H9 (cell line): ENCODE measurements around the gene RNASE7. TPM values are rescaled to one million over a fixed set of nuclear protein-coding genes. Genes with fewer than 3 reads are reported as not detected.

Experiments
- DNase-seq: peaks from one replicate; pipeline ENCODE4 v3.0.0-alpha.2; 2017
- H2AFZ ChIP-seq: one replicate; pipeline ENCODE4 v1.6.1; 2013; ENCODE audit warnings: mild to moderate bottlenecking, low read length, control low read depth, moderate library complexity
- H2AK5ac ChIP-seq: 2 replicates; pipeline ENCODE4 v1.6.1; 2013; ENCODE audit warnings: low read length, control low read depth, mixed read lengths; ENCODE audit not compliant: insufficient read length
- H2BK120ac ChIP-seq: one replicate; pipeline ENCODE4 v1.6.1; 2013; ENCODE audit warnings: low read depth, mild to moderate bottlenecking, low read length, control low read depth, inconsistent platforms; ENCODE audit not compliant: poor library complexity, severe bottlenecking
- H2BK12ac ChIP-seq: 2 replicates; pipeline ENCODE4 v1.6.1; 2013; ENCODE audit warnings: low read length, control low read depth, mixed read lengths, low read depth; ENCODE audit not compliant: insufficient read length
- H2BK15ac ChIP-seq: 2 replicates; pipeline ENCODE4 v1.6.1; 2013; ENCODE audit warnings: low read depth, low read length, control low read depth
- H2BK20ac ChIP-seq: one replicate; pipeline ENCODE4 v1.6.1; 2013; ENCODE audit warnings: low read depth, mild to moderate bottlenecking, low read length, control low read depth, inconsistent platforms; ENCODE audit not compliant: poor library complexity, severe bottlenecking
- H2BK5ac ChIP-seq: 2 replicates; pipeline ENCODE4 v1.6.1; 2013; ENCODE audit warnings: low read length, control low read depth, mixed read lengths; ENCODE audit not compliant: insufficient read length
- H3K14ac ChIP-seq: 2 replicates; pipeline ENCODE4 v1.6.1; 2013; ENCODE audit warnings: low read length, control low read depth; ENCODE audit not compliant: insufficient read depth
- H3K18ac ChIP-seq: 2 replicates; pipeline ENCODE4 v1.6.1; 2013; ENCODE audit warnings: low read depth, mild to moderate bottlenecking, mixed read lengths, low read length, control low read depth; ENCODE audit not compliant: insufficient read length
- H3K23ac ChIP-seq: 2 replicates; pipeline ENCODE4 v1.6.1; 2013; ENCODE audit warnings: low read length, control low read depth, mixed read lengths, low read depth; ENCODE audit not compliant: insufficient read length
- H3K23me2 ChIP-seq: 2 replicates; pipeline ENCODE4 v1.6.1; 2013; ENCODE audit warnings: low read depth, mild to moderate bottlenecking, mixed read lengths, low read length, control low read depth; ENCODE audit not compliant: insufficient read length, poor library complexity, severe bottlenecking
- H3K27ac ChIP-seq: 2 replicates; pipeline ENCODE4 v1.5.1; 2013; ENCODE audit warnings: low read length, control low read depth, mixed read lengths, low read depth; ENCODE audit not compliant: insufficient read length
- H3K27me3 ChIP-seq: 2 replicates; pipeline ENCODE4 v1.6.1; 2013; ENCODE audit warnings: low read length, control low read depth, inconsistent platforms; ENCODE audit not compliant: insufficient read depth
- H3K4ac ChIP-seq: 2 replicates; pipeline ENCODE4 v1.6.1; 2013; ENCODE audit warnings: low read depth, mild to moderate bottlenecking, control low read depth, inconsistent platforms, low read length, moderate library complexity
- H3K4me1 ChIP-seq: 2 replicates; pipeline ENCODE4 v1.6.1; 2013; ENCODE audit warnings: low read length, control low read depth, inconsistent platforms; ENCODE audit not compliant: insufficient read depth
- H3K4me2 ChIP-seq: 2 replicates; pipeline ENCODE4 v1.6.1; 2013; ENCODE audit warnings: low read length, control low read depth, mixed read lengths; ENCODE audit not compliant: insufficient read length, insufficient read depth
- H3K56ac ChIP-seq: 2 replicates; pipeline ENCODE4 v1.6.1; 2013; ENCODE audit warnings: low read depth, mild to moderate bottlenecking, mixed read lengths, low read length, control low read depth; ENCODE audit not compliant: insufficient read length
- H3K79me1 ChIP-seq: 2 replicates; pipeline ENCODE4 v1.6.1; 2013; ENCODE audit warnings: low read depth, mild to moderate bottlenecking, moderate library complexity, low read length, control low read depth, inconsistent platforms; ENCODE audit not compliant: insufficient read depth, poor library complexity, severe bottlenecking
- H3K79me2 ChIP-seq: 2 replicates; pipeline ENCODE4 v1.6.1; 2013; ENCODE audit warnings: low read length, control low read depth, inconsistent platforms; ENCODE audit not compliant: insufficient read depth
- H3K9ac ChIP-seq: 2 replicates; pipeline ENCODE4 v1.6.1; 2013; ENCODE audit warnings: low read length, control low read depth, mixed read lengths; ENCODE audit not compliant: insufficient read length; ENCODE audit errors: extremely low read depth
- H3K9me3 ChIP-seq: one replicate; pipeline ENCODE4 v1.6.1; 2013; ENCODE audit warnings: low read depth, low read length, inconsistent platforms; ENCODE audit not compliant: control insufficient read depth
- H3T11ph ChIP-seq: one replicate; pipeline ENCODE4 v1.6.1; 2013; ENCODE audit warnings: mild to moderate bottlenecking, low read length, control low read depth, inconsistent platforms
- H4K20me1 ChIP-seq: one replicate; pipeline ENCODE4 v1.6.1; 2013; ENCODE audit not compliant: control insufficient read depth, insufficient read length, insufficient read depth
- H4K5ac ChIP-seq: 2 replicates; pipeline ENCODE4 v1.6.1; 2013; ENCODE audit warnings: low read depth, mild to moderate bottlenecking, mixed read lengths, low read length, control low read depth; ENCODE audit not compliant: insufficient read length
- H4K8ac ChIP-seq: replicated peaks from 2 replicates; pipeline ENCODE4 v1.6.1; 2013; ENCODE audit warnings: low read length, control low read depth, mixed read lengths, low read depth; ENCODE audit not compliant: insufficient read length
- H4K91ac ChIP-seq: 2 replicates; pipeline ENCODE4 v1.6.1; 2013; ENCODE audit warnings: low read depth, mild to moderate bottlenecking, moderate library complexity, mixed read lengths, low read length, control low read depth; ENCODE audit not compliant: insufficient read length
- H3K27ac Mint-ChIP-seq, 3 experiments: 2 replicates in 2 of 3; 3 replicates in 1 of 3; pipeline ENCODE4 v1.8.0; 2020 to 2021; ENCODE audit warnings: mixed read lengths in 3 of 3, mild to moderate bottlenecking in 1 of 3, moderate library complexity in 1 of 3
- H3K27me3 Mint-ChIP-seq: 2 replicates; pipeline ENCODE4 v1.8.0; 2021; ENCODE audit warnings: low read depth, mild to moderate bottlenecking, moderate library complexity, mixed read lengths
- H3K36me3 Mint-ChIP-seq, 3 experiments: 2 replicates in 2 of 3; 3 replicates in 1 of 3; pipeline ENCODE4 v1.8.0; 2020 to 2021; ENCODE audit warnings: low read depth in 3 of 3, mixed read lengths in 3 of 3; ENCODE audit not compliant: insufficient read depth in 1 of 3
- H3K4me1 Mint-ChIP-seq, 2 experiments: 2 replicates each; pipeline ENCODE4 v1.8.0; 2020; ENCODE audit warnings: mixed read lengths in 2 of 2
- H3K4me3 Mint-ChIP-seq, 2 experiments: 2 replicates in 1 of 2; 3 replicates in 1 of 2; pipeline ENCODE4 v1.8.0; 2020 to 2021; ENCODE audit warnings: mild to moderate bottlenecking in 2 of 2, mixed read lengths in 2 of 2, moderate library complexity in 1 of 2
- H3K9me3 Mint-ChIP-seq, 2 experiments: 2 replicates in 1 of 2; 3 replicates in 1 of 2; pipeline ENCODE4 v1.8.0; 2020; ENCODE audit warnings: mild to moderate bottlenecking in 2 of 2, mixed read lengths in 2 of 2, moderate library complexity in 1 of 2
- WGBS: extraction: QIAGEN DNeasy Blood & Tissue Kit; methylation state at CpG from one replicate; pipeline ENCODE4 v1.1.7; 2013; ENCODE audit warnings: missing lambda C conversion rate, low lambda C conversion rate, mixed read lengths; ENCODE audit not compliant: insufficient read length; ENCODE audit errors: extremely low coverage; 5-methylcytosine and 5-hydroxymethylcytosine counted together
- total RNA-seq: library from RNA; stranded (reverse); gene quantifications from 2 replicates; pipeline ENCODE4 v1.2.1, GENCODE V29; 2021
- TF ChIP-seq, protein P1 (sequence below): fragments of 200-600 bp; sonication (generic); conservative IDR thresholded peaks from 3 replicates; pipeline ENCODE4 v1.8.0; 2021; ENCODE audit warnings: antibody characterized with exemption, mild to moderate bottlenecking

RNASE7 gene
- total RNA-seq, 1 experiment from 2014 or later: not detected

- Histone ChIP-seq H3K4ac (no peak overlapping the region), H2AK5ac (no peak overlapping the region), H3K9me3 (no peaks in the 10 kb centered on the region), H3K23me2 (peaks cover 12% of the 10 kb centered on the region), H3K14ac (peak overlapping the region; percentile 48; the same call in 1 of the 2 replicates), H3K18ac (peak overlapping the region; percentile 24), H3K23ac (no peak overlapping the region), H4K91ac (no peak overlapping the region), H2BK20ac (no peak overlapping the region), H2BK12ac (no peak overlapping the region), H2BK15ac (no peak overlapping the region), H3T11ph (no peak overlapping the region), H3K4me1 (peaks cover 4% of the 10 kb centered on the region; the same call in 1 of the 2 replicates), H3K56ac (no peak overlapping the region), H3K27me3 (peaks cover 8% of the 10 kb centered on the region; the same call in 1 of the 2 replicates), H4K20me1 (no peaks in the 10 kb centered on the region), H3K9ac (no peak overlapping the region), H4K8ac (no peak overlapping the region), H2BK5ac (no peak overlapping the region), H3K27ac (no peak overlapping the region), H3K79me1 (no peaks in the 10 kb centered on the region), H2AFZ (no peak overlapping the region), H4K5ac (no peak overlapping the region), H3K4me2 (peak overlapping the region; percentile 76), H2BK120ac (no peak overlapping the region), H3K79me2 (no peaks in the 10 kb centered on the region)
- WGBS: no CpG with 5 or more reads among the region's 7 CpGs
- no peak for DNase-seq
- peak overlapping the region; percentile 81 to 96 for H3K4me3 Mint-ChIP-seq
- TF ChIP-seq, protein P1, sequence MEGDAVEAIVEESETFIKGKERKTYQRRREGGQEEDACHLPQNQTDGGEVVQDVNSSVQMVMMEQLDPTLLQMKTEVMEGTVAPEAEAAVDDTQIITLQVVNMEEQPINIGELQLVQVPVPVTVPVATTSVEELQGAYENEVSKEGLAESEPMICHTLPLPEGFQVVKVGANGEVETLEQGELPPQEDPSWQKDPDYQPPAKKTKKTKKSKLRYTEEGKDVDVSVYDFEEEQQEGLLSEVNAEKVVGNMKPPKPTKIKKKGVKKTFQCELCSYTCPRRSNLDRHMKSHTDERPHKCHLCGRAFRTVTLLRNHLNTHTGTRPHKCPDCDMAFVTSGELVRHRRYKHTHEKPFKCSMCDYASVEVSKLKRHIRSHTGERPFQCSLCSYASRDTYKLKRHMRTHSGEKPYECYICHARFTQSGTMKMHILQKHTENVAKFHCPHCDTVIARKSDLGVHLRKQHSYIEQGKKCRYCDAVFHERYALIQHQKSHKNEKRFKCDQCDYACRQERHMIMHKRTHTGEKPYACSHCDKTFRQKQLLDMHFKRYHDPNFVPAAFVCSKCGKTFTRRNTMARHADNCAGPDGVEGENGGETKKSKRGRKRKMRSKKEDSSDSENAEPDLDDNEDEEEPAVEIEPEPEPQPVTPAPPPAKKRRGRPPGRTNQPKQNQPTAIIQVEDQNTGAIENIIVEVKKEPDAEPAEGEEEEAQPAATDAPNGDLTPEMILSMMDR: no peak
- H3K27me3 Mint-ChIP-seq: peaks cover 65% of the 10 kb centered on the region
- H3K9me3 Mint-ChIP-seq: no peaks in the 10 kb centered on the region
- H3K36me3 Mint-ChIP-seq: peaks cover 2 to 6% (median 3%) of the 10 kb centered on the region in 3 experiments; a peak in 3 of 7 replicates
- peaks cover 35 to 41% of the 10 kb centered on the region in 2 experiments for H3K4me1 Mint-ChIP-seq
- H3K27ac Mint-ChIP-seq: peak overlapping the region in 1 of 3 experiments; percentile 93; a peak in 3 of 7 replicates
Observed at GRCh38 chr14:21026274-21026987, 15.7 kb upstream of the RNASE7 start.
